GM12865 (cell line): ENCODE data around the gene TMEM107.

ENCODE experiments used
- DNase-seq: peaks from one replicate; pipeline ENCODE4 v3.0.0; 2010; ENCODE audit warnings: low read depth
- H3K4me3 ChIP-seq: 2 replicates; pipeline ENCODE4 v1.5.1; 2011; ENCODE audit warnings: mild to moderate bottlenecking, low read depth, low read length, control low read depth
- TF ChIP-seq, protein P1 (sequence below): IDR thresholded peaks from 2 replicates; pipeline ENCODE4 v1.5.1; 2011; ENCODE audit warnings: low read length, control low read depth, low read depth, inconsistent platforms; ENCODE audit not compliant: insufficient read depth; ENCODE audit errors: missing control alignments

TMEM107 gene

DNA sequence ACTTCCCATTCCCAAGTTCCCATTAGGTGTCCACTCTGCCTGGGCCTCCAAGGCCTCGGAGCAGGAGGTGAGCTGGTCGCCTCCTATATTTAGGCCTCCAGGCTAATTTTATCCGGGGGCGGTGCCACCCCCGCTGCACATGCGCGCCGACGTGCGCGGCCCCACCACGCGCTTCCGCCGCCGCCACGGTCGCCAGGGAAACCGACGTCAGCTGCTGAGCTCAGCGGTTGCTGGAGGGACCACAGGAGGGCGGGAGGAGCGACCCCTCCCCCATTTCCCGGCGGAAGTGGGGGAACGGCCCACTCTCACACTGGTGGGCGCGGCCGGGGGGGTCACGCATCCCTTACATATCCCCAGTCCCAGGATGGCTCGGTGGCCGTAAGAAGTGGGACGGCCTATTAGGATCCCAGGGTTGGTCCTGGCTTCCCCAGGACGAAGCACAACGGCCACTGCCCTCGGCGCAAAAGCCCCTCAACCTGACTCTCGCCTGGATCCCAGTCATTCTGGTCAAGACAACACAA lies 25.0 kb downstream of the TMEM107 start:
- H3K4me3 ChIP-seq: peak overlapping the region; percentile 60
- peak; percentile 93 for DNase-seq
- TF ChIP-seq, protein P1, sequence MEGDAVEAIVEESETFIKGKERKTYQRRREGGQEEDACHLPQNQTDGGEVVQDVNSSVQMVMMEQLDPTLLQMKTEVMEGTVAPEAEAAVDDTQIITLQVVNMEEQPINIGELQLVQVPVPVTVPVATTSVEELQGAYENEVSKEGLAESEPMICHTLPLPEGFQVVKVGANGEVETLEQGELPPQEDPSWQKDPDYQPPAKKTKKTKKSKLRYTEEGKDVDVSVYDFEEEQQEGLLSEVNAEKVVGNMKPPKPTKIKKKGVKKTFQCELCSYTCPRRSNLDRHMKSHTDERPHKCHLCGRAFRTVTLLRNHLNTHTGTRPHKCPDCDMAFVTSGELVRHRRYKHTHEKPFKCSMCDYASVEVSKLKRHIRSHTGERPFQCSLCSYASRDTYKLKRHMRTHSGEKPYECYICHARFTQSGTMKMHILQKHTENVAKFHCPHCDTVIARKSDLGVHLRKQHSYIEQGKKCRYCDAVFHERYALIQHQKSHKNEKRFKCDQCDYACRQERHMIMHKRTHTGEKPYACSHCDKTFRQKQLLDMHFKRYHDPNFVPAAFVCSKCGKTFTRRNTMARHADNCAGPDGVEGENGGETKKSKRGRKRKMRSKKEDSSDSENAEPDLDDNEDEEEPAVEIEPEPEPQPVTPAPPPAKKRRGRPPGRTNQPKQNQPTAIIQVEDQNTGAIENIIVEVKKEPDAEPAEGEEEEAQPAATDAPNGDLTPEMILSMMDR: no peak

DNA sequence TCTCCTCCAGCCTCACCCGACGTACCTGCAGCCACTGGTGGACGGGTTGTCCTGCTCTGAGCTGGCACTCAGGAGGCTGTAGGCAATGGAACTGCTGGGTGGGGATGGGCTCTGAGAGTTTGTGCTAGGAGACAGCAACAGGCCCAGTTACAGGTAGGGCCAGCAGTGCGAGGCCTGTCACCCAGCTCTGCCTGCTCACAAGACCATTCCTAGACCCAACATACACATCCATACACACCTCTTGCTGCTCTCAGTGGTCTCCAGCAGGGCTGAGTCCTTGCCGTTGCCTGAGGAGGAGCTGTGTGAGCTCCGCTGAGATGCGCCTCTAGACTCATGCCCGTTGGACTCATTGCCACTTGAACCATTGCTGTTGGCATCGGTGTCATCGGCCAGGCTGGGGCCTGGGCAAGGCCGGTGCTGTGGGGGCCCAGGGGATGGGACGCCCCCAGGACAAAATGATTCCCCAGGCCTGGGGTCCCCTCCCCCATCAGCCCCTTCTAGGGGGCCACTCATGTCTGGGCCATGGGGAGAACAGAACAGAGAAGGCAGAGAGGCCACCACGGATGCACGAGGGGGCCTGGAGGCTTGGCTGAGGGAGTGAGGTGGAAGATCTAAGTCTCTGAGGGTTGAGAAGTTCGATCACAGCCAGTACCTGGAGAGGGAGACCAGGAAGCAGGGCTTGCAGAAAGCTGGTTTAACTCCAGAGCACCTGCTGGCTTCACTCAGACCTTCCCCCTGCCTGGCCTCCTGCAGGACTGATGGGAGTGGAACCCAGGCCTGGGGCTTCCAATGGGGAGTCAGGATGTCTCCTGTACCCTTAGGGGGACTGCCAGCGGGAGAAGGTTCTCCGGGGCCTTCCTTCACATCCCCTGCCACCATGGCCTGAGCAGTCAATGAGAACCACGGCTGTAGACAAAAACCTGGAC lies 25.7 kb downstream of the TMEM107 start:
- no peak for DNase-seq
- TF ChIP-seq, protein P1: no peak

DNA sequence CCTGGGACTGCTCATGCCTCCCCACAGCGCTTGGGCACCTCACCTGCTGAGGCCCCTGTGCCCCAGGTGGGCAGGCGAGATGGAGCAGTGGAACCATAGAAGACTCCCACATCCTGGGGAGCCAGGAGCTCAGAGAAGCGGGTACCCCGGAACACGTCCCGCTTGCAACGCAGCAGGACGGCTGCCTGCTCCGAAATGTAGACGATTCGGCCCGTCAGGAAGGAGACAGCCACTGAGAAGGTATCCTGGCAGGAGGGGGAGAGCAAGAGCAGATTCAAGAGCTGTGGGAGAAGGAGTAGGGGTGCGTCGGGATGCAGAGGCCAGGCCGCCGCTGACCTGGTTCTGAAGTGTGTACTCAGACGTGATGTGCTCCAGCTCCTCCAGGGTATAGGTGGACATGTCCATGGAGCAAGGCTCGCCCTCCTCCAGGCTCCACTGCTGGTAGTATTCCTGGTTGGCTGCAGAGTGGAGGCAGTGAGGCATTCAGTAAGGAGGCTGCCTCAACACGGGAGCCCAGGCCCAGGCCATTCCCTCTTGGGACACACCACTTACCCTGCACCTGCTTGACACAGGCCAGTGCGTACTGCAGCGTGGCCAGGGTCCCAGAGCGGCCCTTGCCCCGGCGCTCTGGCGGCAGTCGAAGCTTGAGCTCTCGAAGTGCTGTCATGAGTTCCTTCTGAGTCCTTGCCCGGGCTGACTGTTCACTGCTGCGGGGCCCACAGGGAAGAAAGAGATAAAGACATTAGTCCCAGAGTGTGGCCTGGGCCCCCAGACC lies 26.6 kb downstream of the TMEM107 start:
- no peak overlapping the region for H3K4me3 ChIP-seq
- TF ChIP-seq, protein P1: no peak
- DNase-seq: no peak

More for the DNA sequence above, 25.7 kb downstream of the TMEM107 start:
- peak overlapping the region; percentile 60 for H3K4me3 ChIP-seq

DNA sequence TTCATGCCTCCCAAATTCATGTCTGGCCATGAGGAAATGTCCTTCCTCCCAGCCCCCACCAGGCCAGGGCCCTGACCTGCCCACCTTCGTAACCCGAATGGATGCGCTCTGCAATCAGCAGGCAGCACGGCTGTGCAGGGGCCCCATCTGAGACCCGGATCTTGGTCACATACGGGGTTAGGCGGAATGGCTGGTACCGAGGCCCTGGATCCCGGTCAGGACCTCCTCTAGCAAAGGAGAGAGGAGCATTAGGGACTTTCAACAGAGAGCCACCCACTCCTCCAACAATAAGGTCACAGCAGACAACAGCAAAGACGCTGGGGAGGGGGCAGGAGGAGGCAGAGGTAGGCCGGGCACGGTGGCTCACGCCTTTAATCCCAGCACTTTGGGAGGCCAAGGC lies 27.6 kb downstream of the TMEM107 start:
- DNase-seq: no peak
- no peak overlapping the region for H3K4me3 ChIP-seq
- TF ChIP-seq, protein P1: no peak

DNA sequence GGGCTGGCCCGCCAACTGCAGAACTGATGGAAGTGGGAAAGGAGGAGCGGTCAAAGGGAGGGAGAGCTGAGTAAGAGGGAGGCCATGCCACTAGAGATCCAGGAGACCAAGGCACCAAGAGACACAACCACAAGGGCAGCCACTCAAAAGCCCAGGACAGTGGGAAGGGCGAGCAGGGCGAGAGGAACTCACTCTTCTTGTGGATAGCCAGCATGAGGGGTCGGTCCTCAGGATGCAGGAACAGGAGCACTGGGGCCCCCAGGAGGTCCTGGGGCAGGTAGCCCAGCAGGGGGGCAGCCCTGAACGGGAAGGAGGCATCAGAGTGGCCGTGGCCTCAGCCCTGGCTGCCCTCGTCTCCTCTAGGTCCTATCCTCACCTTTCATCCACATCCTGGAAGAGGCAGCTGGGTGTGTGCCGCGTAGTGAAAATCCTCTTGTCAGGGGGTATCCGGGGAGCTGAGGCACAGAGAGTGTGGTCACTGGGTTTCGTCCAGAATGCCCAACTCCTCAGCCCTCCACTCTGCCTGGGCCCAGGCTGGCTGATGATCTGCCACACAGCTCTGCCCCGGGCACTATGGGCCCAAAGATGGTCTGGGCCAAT lies 28.3 kb downstream of the TMEM107 start:
- DNase-seq: no peak
- TF ChIP-seq, protein P1: no peak
- H3K4me3 ChIP-seq: no peak overlapping the region

DNA sequence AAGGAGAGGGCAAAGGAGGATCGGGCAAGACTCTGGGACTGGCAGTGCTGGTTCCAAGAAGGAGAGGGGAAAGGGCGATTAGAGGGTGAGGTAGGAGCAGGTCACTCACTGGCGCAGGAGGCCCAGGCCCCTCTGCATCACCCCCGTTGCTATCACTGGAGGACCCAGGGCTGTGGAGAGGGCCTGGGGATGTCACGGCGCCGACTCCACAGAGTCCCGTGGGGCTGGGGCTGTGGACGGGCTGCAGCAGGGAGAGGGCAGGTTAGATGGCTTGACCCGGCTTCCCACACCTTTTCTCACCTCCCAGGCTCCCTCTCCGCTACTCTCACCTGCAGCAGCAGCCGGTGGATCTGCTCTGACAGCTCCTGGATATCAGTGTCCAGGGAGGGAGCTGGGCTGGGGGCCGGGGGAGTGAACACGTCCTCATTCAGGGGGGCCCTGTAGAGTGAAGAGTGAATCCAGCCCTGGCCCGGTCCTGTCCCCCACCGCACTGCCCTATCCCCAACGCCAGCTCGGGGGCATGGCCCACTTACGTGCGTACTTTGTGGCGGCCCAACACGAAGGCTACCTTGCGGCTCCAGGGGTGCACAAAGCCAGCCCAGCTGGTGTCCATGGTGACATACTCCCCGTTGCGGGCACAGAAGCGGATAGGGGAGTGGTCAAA lies 28.9 kb downstream of the TMEM107 start:
- DNase-seq: no peak
- H3K4me3 ChIP-seq: no peak overlapping the region
- TF ChIP-seq, protein P1: no peak
